ENCODE results near the gene DHCR7.

DNA sequence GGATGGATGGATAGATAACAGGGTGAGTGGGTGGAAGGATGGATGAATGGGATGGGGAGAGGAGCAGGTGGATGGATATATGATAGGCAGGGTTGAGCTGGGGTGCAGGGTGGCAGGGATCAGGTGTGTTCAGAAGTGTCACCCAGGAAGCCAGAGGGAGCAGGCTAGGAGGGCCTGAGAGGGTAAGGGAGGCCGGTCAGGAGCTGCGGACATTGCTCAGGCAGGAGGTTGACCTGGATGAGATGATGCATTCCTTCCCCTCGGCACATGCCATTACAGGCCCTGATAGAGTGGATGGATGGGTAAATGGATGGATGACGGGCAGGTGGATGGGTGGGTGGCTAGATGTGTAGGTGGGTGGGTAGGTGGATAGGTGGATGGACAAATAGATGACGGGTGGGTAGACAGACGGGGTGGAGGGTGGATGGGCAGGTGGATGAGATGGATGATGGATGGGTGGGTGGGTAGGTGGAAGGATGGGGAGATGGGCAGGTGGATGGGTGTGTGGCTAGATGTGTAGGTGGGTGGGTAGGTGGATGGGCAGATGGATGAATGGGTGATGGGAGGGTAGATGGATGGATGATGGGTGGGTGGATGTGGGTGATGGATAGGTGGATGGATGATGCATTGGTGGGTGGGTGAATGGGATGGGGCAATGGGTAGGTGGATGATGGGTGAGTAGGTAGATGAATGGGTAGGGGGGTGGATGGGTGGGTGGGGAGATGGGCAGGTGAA, 8.0 kb downstream of the DHCR7 start:
- TF ChIP-seq EP300 (IDR thresholded peaks at IDR 0.05), result no peak
- no peak for TF ChIP-seq CTCF (IDR thresholded peaks at IDR 0.05)
- TF ChIP-seq POLR2A (IDR thresholded peaks at IDR 0.05), result no peak

Data from ovary (tissue), 3 donors.